Skeletal muscle satellite cell (primary cell): ENCODE data around the gene NRG2.

Source experiments
- H3K27me3 ChIP-seq: 2 replicates; pipeline ENCODE4 v1.7.0; 2013; ENCODE audit warnings: low read length; ENCODE audit not compliant: control insufficient read depth, insufficient read depth
- H3K36me3 ChIP-seq: 2 replicates; pipeline ENCODE4 v1.7.0; 2013; ENCODE audit warnings: mild to moderate bottlenecking, control low read depth, low read length; ENCODE audit not compliant: insufficient read depth
- H3K4me1 ChIP-seq: 2 replicates; pipeline ENCODE4 v1.7.0; 2013; ENCODE audit warnings: low read length; ENCODE audit not compliant: control insufficient read depth, insufficient read depth
- H3K4me2 ChIP-seq: 2 replicates; pipeline ENCODE4 v1.7.0; 2013; ENCODE audit warnings: mild to moderate bottlenecking, low read length
- H3K4me3 ChIP-seq: 2 replicates; pipeline ENCODE4 v1.7.0; 2013; ENCODE audit warnings: low read length
- H3K9ac ChIP-seq: 2 replicates; pipeline ENCODE4 v1.7.0; 2013; ENCODE audit warnings: mild to moderate bottlenecking, low read depth, low read length, moderate library complexity
- H3K9me3 ChIP-seq: replicated peaks from 2 replicates; pipeline ENCODE4 v1.7.0; 2013; ENCODE audit warnings: mild to moderate bottlenecking, control low read depth, low read length

NRG2 gene

DNA sequence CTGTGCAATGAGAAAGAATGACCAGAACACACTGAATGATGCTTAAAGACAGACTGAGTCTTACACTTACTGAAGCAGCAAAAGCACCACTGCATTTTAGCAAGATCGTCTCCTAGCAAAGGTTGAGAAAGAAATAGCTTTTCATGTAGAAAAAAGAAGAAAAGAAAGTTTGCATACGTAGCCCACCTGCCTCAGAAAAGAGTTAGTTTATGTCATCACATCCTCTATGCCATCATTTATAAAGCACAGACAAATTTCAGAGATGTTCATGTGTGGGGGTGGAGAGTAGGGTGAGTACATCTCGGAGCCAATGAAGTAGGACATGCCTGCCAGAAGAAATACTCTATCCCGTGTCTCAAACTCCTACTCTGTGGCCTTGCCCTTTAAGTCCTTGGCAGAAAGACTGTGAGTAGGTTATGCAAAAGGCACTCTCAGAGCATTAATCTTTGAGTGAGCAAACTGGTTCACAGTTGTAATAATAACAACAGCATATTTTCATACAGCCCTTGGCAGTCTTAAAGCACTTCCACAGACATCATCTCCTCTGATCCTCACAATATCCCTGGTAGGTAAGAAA, 22.4 kb downstream of the NRG2 start:
- Histone ChIP-seq H3K9ac (no peak overlapping the region), H3K36me3 (no peaks in the 10 kb centered on the region), H3K4me2 (no peak overlapping the region), H3K9me3 (no peaks in the 10 kb centered on the region), H3K4me1 (no peaks in the 10 kb centered on the region), H3K4me3 (no peak overlapping the region), H3K27me3 (peaks cover 92% of the 10 kb centered on the region)

DNA sequence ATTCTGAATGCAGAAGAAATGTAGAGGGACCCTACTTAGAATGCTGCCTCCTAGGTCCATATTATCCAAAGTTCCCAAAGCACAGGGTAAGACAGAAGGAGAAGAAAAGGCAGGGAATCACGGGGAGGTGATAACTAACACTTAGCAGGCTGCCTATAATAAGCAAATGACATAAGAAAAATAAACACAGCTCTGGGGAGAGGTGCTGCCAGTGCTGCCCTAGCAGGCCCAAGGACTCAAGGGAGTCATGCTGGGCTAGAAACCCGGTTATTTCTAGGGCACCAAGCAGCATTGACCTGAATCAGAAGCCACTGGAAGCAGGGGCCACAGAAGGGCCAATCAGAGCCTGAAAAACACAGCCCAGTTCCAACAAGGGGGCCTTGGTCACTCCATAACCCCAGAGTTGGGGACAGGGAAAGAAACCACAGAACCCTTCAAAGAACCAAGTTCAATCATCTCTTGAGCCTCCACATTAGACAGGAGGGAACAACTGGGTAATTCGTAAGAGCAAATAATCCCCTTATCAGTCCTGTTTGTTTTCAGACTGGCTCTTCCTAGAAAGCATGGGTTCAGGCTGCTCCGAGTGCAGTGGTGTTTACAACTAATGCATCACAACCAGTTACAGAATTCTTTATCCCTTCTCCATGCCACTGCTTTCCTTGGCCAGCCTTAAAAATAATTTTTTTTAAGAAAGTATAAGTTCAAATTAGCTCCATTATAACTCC, 24.0 kb downstream of the NRG2 start:
- H3K36me3 ChIP-seq: no peaks in the 10 kb centered on the region
- H3K9me3 ChIP-seq: no peaks in the 10 kb centered on the region
- H3K4me2 ChIP-seq: no peak overlapping the region
- H3K27me3 ChIP-seq: peaks cover 87% of the 10 kb centered on the region
- no peaks in the 10 kb centered on the region for H3K4me1 ChIP-seq
- no peak overlapping the region for H3K9ac ChIP-seq
- H3K4me3 ChIP-seq: no peak overlapping the region

DNA sequence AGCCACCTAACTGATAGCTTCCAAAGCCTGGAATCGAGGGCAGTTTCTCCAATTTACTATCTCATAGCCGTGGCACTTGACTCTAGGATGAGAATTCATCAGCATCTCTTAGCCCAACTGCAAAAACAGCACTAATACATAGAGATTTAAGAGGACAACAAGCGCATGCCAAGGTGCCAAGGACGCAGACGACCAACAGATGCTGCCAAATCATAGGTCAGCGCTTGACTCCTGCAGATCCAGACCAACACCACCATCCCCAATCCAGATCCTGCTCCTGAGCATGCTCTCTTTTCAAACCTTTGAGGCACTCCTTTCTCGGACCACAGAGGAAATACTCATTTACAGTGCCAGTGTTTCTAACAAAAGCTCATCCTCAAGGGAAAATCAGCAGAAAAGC, 24.6 kb downstream of the NRG2 start:
- Histone ChIP-seq H3K9me3 (no peaks in the 10 kb centered on the region), H3K27me3 (peaks cover 88% of the 10 kb centered on the region), H3K4me1 (no peaks in the 10 kb centered on the region), H3K4me3 (no peak overlapping the region), H3K4me2 (no peak overlapping the region), H3K36me3 (no peaks in the 10 kb centered on the region), H3K9ac (no peak overlapping the region)

DNA sequence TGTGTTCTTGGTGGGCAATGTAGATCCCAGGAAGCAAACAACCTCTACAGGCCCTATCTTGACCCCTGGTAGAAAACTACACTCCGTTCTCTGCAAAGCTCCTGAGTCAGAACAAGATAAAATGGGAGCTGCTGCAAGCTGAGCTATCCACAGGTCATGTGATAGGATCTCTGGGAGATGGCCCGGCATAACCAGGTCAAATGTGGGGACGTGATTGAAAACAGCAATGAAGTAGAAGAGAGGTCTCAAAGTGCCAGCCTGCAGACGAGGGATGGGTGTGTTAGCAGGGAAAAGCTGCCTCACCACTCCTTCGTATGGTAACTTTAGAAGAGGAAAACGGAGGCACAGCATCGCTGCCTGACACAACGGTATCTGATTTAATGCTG, 25.0 kb downstream of the NRG2 start:
- Histone ChIP-seq H3K9me3 (no peaks in the 10 kb centered on the region), H3K4me3 (no peak overlapping the region), H3K4me2 (no peak overlapping the region), H3K9ac (no peak overlapping the region), H3K27me3 (peaks cover 87% of the 10 kb centered on the region), H3K36me3 (no peaks in the 10 kb centered on the region), H3K4me1 (no peaks in the 10 kb centered on the region)

DNA sequence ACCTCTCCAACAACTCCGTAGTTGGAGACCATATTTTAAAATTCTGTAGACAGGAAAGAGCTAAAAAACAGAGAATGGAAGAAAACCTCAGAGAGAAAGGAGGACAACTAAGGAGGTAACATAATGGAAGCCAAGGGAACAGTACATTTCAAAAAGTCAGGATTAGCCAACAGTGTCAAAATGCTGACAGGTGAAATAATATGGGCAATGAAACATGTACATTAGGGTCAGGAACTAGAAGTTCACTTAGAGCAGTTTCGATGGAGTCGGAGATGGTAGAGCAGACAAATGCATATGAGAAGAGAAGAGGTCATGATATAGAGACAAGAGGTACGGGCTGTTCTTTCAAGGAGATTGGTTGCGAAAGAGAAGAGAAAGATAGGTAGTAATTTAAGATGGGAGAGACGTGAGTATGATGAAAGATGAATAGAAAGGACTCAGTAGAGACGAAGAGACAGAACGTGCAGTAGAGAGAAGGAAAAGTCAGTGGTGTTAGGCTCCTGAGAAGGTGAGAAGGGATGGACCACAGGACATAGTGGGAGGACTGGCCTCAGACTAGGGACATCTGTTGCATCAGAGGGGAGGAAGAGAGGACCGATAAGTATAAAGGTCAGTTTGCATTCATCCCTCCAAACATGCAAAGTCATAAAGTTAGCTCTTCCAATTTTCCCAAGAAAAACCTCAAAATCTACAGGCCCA, 25.6 kb downstream of the NRG2 start:
- Histone ChIP-seq H3K4me3 (no peak overlapping the region), H3K27me3 (peaks cover 88% of the 10 kb centered on the region), H3K9me3 (no peaks in the 10 kb centered on the region), H3K4me1 (no peaks in the 10 kb centered on the region), H3K4me2 (no peak overlapping the region), H3K36me3 (no peaks in the 10 kb centered on the region), H3K9ac (no peak overlapping the region)

DNA sequence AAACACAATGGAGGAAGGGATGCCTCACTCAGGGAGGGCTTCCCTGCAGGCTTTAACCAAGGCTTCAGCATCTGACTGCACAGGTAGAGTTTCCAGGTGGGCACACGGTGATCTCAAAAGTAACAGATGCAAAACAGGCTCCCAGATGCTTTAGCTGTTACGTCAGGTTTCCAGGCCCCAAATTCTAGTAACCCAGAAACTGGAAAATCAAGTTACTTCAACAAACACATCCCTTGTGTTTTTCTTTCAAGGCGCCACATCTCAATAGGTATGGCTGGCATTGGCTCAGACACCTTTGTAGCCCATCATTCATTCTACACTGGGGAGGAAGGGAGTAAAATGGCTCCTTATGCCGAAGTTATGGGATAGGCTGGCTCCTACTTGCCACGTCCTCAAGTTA, 27.4 kb downstream of the NRG2 start:
- Histone ChIP-seq H3K27me3 (peaks cover 83% of the 10 kb centered on the region), H3K9me3 (no peaks in the 10 kb centered on the region), H3K4me2 (no peak overlapping the region), H3K9ac (no peak overlapping the region), H3K4me3 (no peak overlapping the region), H3K36me3 (no peaks in the 10 kb centered on the region), H3K4me1 (no peaks in the 10 kb centered on the region)

DNA sequence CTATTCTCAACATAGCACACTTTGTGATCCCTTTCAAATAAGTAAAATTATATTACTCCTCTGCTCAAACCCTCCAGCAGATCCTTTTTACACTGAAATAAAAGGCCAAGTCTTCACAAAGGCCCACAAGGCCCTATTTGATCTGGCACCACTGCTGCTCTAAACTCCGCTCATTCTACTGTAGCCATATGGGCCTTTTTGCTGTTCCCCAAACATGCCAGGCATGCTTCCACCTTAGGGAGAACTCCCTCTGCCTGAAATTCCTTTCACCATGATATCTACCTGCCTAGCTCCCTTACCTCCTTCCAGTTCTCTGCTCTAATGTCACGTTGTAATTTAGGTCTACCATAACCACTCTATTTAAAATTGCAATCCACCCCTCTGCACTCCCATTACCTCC, 28.3 kb downstream of the NRG2 start:
- H3K27me3 ChIP-seq: peaks cover 74% of the 10 kb centered on the region
- no peaks in the 10 kb centered on the region for H3K9me3 ChIP-seq
- no peak overlapping the region for H3K4me3 ChIP-seq
- H3K9ac ChIP-seq: no peak overlapping the region
- H3K4me1 ChIP-seq: no peaks in the 10 kb centered on the region
- H3K36me3 ChIP-seq: no peaks in the 10 kb centered on the region
- H3K4me2 ChIP-seq: no peak overlapping the region

DNA sequence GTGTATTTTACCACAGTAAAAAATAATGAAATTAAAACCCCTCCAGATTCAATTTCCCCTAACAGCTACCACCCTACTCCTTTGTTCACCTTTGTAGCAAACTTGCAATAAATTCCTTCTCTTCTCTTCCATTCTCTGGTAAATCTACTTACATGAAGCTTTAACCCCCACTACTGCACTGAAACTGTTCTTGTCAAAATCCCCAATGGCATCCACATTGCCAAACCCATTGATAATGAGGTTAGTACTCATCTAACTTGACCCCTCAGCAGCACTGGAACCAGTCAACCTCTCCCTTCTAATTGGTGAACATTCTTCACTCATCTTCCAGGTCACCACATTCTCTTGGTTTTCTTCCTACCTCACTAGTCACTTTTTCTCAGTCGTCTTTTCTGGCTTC, 29.6 kb downstream of the NRG2 start:
- no peaks in the 10 kb centered on the region for H3K4me1 ChIP-seq
- no peak overlapping the region for H3K4me2 ChIP-seq
- peaks cover 69% of the 10 kb centered on the region for H3K27me3 ChIP-seq
- no peaks in the 10 kb centered on the region for H3K36me3 ChIP-seq
- no peak overlapping the region for H3K4me3 ChIP-seq
- no peaks in the 10 kb centered on the region for H3K9me3 ChIP-seq
- H3K9ac ChIP-seq: no peak overlapping the region

DNA sequence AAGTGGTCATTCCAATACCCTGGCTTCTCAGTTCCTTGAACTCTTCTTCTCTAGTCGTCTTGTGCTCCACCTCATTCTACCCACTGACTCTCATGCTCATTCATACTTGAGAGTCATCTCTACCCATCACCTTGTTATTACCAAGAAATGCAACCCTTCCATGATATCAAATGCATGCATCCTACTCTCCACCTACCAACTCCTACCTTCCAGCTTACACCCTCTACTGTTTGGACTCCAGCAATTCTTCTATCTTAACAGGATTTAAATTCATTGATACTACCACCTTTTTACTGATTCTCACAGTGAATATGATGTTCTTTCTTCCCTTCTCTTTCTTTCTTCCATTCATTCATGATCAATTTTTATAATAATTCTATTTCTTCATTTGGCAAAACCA, 30.7 kb downstream of the NRG2 start:
- no peak overlapping the region for H3K9ac ChIP-seq
- no peak overlapping the region for H3K4me2 ChIP-seq
- H3K9me3 ChIP-seq: no peaks in the 10 kb centered on the region
- peaks cover 69% of the 10 kb centered on the region for H3K27me3 ChIP-seq
- no peak overlapping the region for H3K4me3 ChIP-seq
- H3K36me3 ChIP-seq: no peaks in the 10 kb centered on the region
- no peaks in the 10 kb centered on the region for H3K4me1 ChIP-seq

DNA sequence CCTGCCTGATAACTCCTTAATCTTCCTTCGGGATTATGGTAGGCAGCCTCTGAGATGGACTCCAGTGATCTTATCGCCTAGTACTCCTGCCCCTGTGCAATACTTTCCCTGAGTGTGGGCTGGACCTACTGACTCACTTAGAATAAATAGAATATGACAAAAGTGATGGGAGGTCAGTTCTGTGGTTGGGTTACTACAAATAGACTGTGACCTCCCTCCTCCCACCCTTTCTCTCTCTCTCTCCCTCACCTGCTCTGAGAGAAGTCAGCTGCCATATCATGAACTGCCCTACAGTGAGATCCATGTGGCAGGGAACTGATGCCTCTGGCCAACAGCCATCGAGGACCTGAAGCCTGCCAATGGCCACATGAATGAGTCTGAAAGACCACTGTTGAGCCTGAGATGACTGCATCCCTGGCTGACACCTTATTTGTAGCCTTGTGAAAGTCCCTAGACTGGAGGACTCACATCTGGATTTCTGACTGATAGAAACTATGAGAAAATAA, 31.7 kb downstream of the NRG2 start:
- Histone ChIP-seq H3K4me3 (no peak overlapping the region), H3K9ac (no peak overlapping the region), H3K4me1 (no peaks in the 10 kb centered on the region), H3K36me3 (no peaks in the 10 kb centered on the region), H3K27me3 (peaks cover 70% of the 10 kb centered on the region), H3K9me3 (no peaks in the 10 kb centered on the region), H3K4me2 (no peak overlapping the region)

DNA sequence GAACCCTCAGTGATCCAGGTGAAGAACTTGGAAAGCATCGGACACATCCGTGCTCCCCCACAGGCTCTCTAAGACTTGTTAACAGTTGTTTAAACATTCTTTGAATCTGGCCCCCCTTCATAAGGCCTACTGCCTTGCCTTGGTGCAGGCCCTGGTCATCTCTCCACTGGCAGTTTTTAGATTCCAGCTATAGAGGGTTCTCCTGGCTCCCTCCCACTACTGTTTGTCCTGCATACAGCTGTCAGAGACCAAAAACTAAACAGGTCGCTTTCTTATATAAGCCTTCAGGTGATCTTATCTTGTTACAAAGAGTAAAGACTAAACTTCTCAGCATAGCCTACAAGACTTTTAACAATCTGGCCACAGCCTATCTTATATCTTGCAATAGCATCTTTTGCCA, 32.3 kb downstream of the NRG2 start:
- H3K4me1 ChIP-seq: no peaks in the 10 kb centered on the region
- H3K27me3 ChIP-seq: peaks cover 70% of the 10 kb centered on the region
- no peak overlapping the region for H3K4me3 ChIP-seq
- H3K4me2 ChIP-seq: no peak overlapping the region
- H3K9me3 ChIP-seq: no peaks in the 10 kb centered on the region
- H3K9ac ChIP-seq: no peak overlapping the region
- no peaks in the 10 kb centered on the region for H3K36me3 ChIP-seq
